ENCODE data around the gene CTXND1.

DNA sequence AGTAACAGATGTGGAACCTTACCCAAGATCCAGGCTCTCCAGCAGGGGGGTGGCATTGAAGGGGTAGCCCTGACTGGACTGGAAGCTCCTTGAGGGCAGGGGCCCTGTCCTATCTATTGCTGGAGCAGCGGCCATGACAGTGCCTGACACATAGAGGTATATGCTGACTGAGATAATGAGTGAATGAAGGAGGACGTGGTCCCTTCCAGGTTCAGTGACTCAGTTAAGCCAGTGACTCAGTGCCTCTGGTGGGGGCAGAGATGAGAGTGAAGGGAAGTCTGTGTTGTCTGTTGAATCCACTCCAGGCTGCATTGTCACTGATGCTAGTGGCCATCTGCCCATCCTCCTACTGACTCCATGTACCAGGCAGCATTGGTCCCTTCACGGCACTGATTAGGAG is 13.0 kb upstream of the CTXND1 start:
- TF ChIP-seq, protein P1, sequence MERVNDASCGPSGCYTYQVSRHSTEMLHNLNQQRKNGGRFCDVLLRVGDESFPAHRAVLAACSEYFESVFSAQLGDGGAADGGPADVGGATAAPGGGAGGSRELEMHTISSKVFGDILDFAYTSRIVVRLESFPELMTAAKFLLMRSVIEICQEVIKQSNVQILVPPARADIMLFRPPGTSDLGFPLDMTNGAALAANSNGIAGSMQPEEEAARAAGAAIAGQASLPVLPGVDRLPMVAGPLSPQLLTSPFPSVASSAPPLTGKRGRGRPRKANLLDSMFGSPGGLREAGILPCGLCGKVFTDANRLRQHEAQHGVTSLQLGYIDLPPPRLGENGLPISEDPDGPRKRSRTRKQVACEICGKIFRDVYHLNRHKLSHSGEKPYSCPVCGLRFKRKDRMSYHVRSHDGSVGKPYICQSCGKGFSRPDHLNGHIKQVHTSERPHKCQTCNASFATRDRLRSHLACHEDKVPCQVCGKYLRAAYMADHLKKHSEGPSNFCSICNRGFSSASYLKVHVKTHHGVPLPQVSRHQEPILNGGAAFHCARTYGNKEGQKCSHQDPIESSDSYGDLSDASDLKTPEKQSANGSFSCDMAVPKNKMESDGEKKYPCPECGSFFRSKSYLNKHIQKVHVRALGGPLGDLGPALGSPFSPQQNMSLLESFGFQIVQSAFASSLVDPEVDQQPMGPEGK (CRISPR knock-in tag; IDR thresholded peaks at IDR 0.05; ENCODE audit: borderline replicate concordance) = no peak
- no peak for TF ChIP-seq ZNF565 (CRISPR knock-in tag; conservative IDR thresholded peaks at IDR 0.05; ENCODE audit: low read depth)

Data from SK-N-SH treated with all-trans-retinoic acid at 6 μM for 48 hours (cell line).